Suprapubic skin (tissue), 4 donors: ENCODE data around the gene SRRT. TPM values are rescaled to one million over a fixed set of nuclear protein-coding genes. Genes with fewer than 3 reads are reported as not detected.

Source experiments
- DNase-seq, 2 donors: peaks; one replicate each; pipeline ENCODE4 v3.0.0-alpha.2; 2019; ENCODE audit warnings: low spot score in 2 of 2
- H3K27ac ChIP-seq: fragments of 200-600 bp; sonication (generic); one replicate; pipeline ENCODE4 v1.5.1; 2019
- H3K27me3 ChIP-seq: fragments of 200-600 bp; sonication (generic); one replicate; pipeline ENCODE4 v1.5.1; 2019
- H3K36me3 ChIP-seq: fragments of 200-600 bp; sonication (generic); one replicate; pipeline ENCODE4 v1.5.1; 2019
- H3K4me1 ChIP-seq: fragments of 200-600 bp; sonication (generic); one replicate; pipeline ENCODE4 v1.5.1; 2019
- H3K4me3 ChIP-seq: fragments of 200-600 bp; sonication (generic); one replicate; pipeline ENCODE4 v1.5.1; 2019; ENCODE audit warnings: mild to moderate bottlenecking
- H3K9me3 ChIP-seq: fragments of 200-600 bp; sonication (generic); one replicate; pipeline ENCODE4 v1.5.1; 2019
- CTCF ChIP-seq, 2 donors: fragments of 200-600 bp in 1 of 2; fragments of 450-650 bp in 1 of 2; sonication (generic) in 1 of 2; IDR thresholded peaks; one replicate each; pipeline ENCODE4 v1.5.1; 2016 to 2019; ENCODE audit warnings: antibody characterized with exemption in 2 of 2, mild to moderate bottlenecking in 1 of 2, moderate library complexity in 1 of 2
- EP300 ChIP-seq: sonication (generic); formaldehyde crosslinking; IDR thresholded peaks from one replicate; pipeline ENCODE4 v1.6.1; 2017; ENCODE audit warnings: antibody characterized with exemption
- POLR2A ChIP-seq, 2 donors: fragments of 450-650 bp; IDR thresholded peaks; one replicate each; pipeline ENCODE4 v1.6.1; 2017; ENCODE audit warnings: antibody characterized with exemption in 2 of 2, mild to moderate bottlenecking in 2 of 2, moderate library complexity in 2 of 2
- POLR2AphosphoS5 ChIP-seq, 3 donors: sonication (generic); formaldehyde crosslinking; IDR thresholded peaks; one replicate each; pipeline ENCODE4 v1.6.1; 2017; ENCODE audit warnings: antibody characterized with exemption in 3 of 3
- WGBS: methylation state at CpG from one replicate; pipeline ENCODE4 v1.1.5; 2018; 5-methylcytosine and 5-hydroxymethylcytosine counted together
- total RNA-seq, 4 donors: library from RNA; depleted of rRNA; stranded (reverse); fragments of >200 nt; gene quantifications; one replicate each; pipeline ENCODE4 v1.1.0, GENCODE V29; 2016

Gene SRRT
- total RNA-seq, 4 donors from 2014 or later: 62.8 to 163 (median 92.8) TPM

- peak overlapping the region; percentile 40 for H3K4me3 ChIP-seq
- DNase-seq: peak in 1 of 2 donors; percentile 80
- H3K4me1 ChIP-seq: peaks cover 19% of the 10 kb centered on the region
- H3K27me3 ChIP-seq: no peaks in the 10 kb centered on the region
- TF ChIP-seq EP300: no peak
- no peak for TF ChIP-seq POLR2AphosphoS5 (IDR thresholded peaks at IDR 0.05)
- TF ChIP-seq POLR2A (IDR thresholded peaks at IDR 0.05): no peak
- TF ChIP-seq CTCF (IDR thresholded peaks at IDR 0.05): no peak
- 33% methylated on average over 12 of the region's 17 CpGs for WGBS
- no peaks in the 10 kb centered on the region for H3K36me3 ChIP-seq
- H3K9me3 ChIP-seq: no peaks in the 10 kb centered on the region
- H3K27ac ChIP-seq: peak overlapping the region; percentile 80
Observed at GRCh38 chr7:100835903-100836811, 38.7 kb upstream of the SRRT start.

GRCh38 chr7:100836812-100837098 is 38.1 kb upstream of the SRRT start:
- 17% methylated on average over 6 of the region's 6 CpGs for WGBS
- Histone ChIP-seq H3K27me3 (no peaks in the 10 kb centered on the region), H3K9me3 (no peaks in the 10 kb centered on the region), H3K4me3 (peak overlapping the region; percentile 40), H3K27ac (peak overlapping the region; percentile 80), H3K4me1 (peaks cover 19% of the 10 kb centered on the region), H3K36me3 (no peaks in the 10 kb centered on the region)
- TF ChIP-seq POLR2A (IDR thresholded peaks at IDR 0.05) (no peak), CTCF (IDR thresholded peaks at IDR 0.05) (no peak), EP300 (no peak), POLR2AphosphoS5 (IDR thresholded peaks at IDR 0.05) (no peak)
- DNase-seq: no peak

GRCh38 chr7:100837099-100837836 is 37.6 kb upstream of the SRRT start:
- Histone ChIP-seq H3K4me3 (peak overlapping the region; percentile 40), H3K9me3 (no peaks in the 10 kb centered on the region), H3K4me1 (peaks cover 19% of the 10 kb centered on the region), H3K27ac (peak overlapping the region; percentile 80), H3K27me3 (no peaks in the 10 kb centered on the region), H3K36me3 (no peaks in the 10 kb centered on the region)
- peak in 2 of 3 donors; percentile 88 to 90 for TF ChIP-seq POLR2AphosphoS5 (IDR thresholded peaks at IDR 0.05)
- no peak for TF ChIP-seq POLR2A (IDR thresholded peaks at IDR 0.05)
- TF ChIP-seq EP300: no peak
- WGBS: 2% methylated on average over 37 of the region's 37 CpGs
- peak; percentile 95 for DNase-seq

GRCh38 chr7:100839361-100839760 is 35.5 kb upstream of the SRRT start:
- WGBS: 95% methylated on average over 18 of the region's 18 CpGs

GRCh38 chr7:100840470-100841100 is 34.3 kb upstream of the SRRT start:
- H3K27ac ChIP-seq: no peak overlapping the region
- H3K4me1 ChIP-seq: peaks cover 19% of the 10 kb centered on the region
- H3K4me3 ChIP-seq: no peak overlapping the region
- WGBS: 75% methylated on average over 8 of the region's 8 CpGs
- H3K9me3 ChIP-seq: no peaks in the 10 kb centered on the region
- H3K36me3 ChIP-seq: no peaks in the 10 kb centered on the region
- TF ChIP-seq POLR2A (IDR thresholded peaks at IDR 0.05) (no peak), CTCF (IDR thresholded peaks at IDR 0.05) (no peak), EP300 (no peak), POLR2AphosphoS5 (IDR thresholded peaks at IDR 0.05) (no peak)
- no peak for DNase-seq
- no peaks in the 10 kb centered on the region for H3K27me3 ChIP-seq

More at GRCh38 chr7:100839361-100839760, 35.5 kb upstream of the SRRT start:
- H3K4me3 ChIP-seq: no peak overlapping the region
- DNase-seq: no peak
- no peaks in the 10 kb centered on the region for H3K9me3 ChIP-seq
- peaks cover 19% of the 10 kb centered on the region for H3K4me1 ChIP-seq
- H3K36me3 ChIP-seq: no peaks in the 10 kb centered on the region
- TF ChIP-seq POLR2AphosphoS5 (IDR thresholded peaks at IDR 0.05) (no peak), CTCF (IDR thresholded peaks at IDR 0.05) (no peak), POLR2A (IDR thresholded peaks at IDR 0.05) (no peak), EP300 (no peak)
- no peak overlapping the region for H3K27ac ChIP-seq
- H3K27me3 ChIP-seq: no peaks in the 10 kb centered on the region
